Right lobe of liver (tissue), 6 donors: ENCODE results near the gene TMEM218. TPM values are rescaled to one million over a fixed set of nuclear protein-coding genes. Genes with fewer than 3 reads are reported as not detected.

ENCODE experiments used
- ATAC-seq, 4 donors: fragments of 200-7000 bp; cut with Tn5 transposase; one replicate each; pipeline ENCODE4 v1.9.1; 2020; ENCODE audit warnings: mild to moderate bottlenecking in 4 of 4, moderate library complexity in 4 of 4
- DNase-seq, 3 donors: peaks; one replicate each; pipeline ENCODE4 v3.0.0-alpha.2; 2020
- H3K27ac ChIP-seq, 3 donors: fragments of 200-600 bp; one replicate each; pipeline ENCODE4 v1.8.0; 2022
- H3K27me3 ChIP-seq, 2 donors: fragments of 200-600 bp; one replicate each; pipeline ENCODE4 v1.8.0; 2022
- H3K36me3 ChIP-seq, 4 donors: fragments of 200-600 bp; sonication (generic) in 1 of 4; one replicate each; pipeline versions ENCODE4 v1.5.1 to v1.8.0; 2017 to 2022; ENCODE audit warnings: control low read depth in 1 of 4
- H3K4me1 ChIP-seq, 4 donors: fragments of 200-600 bp; sonication (generic) in 1 of 4; one replicate each; pipeline versions ENCODE4 v1.5.1 to v1.8.0; 2017 to 2022; ENCODE audit warnings: control low read depth in 1 of 4
- H3K4me3 ChIP-seq, 3 donors: fragments of 200-600 bp; one replicate each; pipeline ENCODE4 v1.8.0; 2022
- H3K9me3 ChIP-seq, 4 donors: fragments of 200-600 bp; sonication (generic) in 1 of 4; one replicate each; pipeline versions ENCODE4 v1.5.1 to v1.8.0; 2017 to 2022; ENCODE audit warnings: control low read depth in 1 of 4
- CTCF ChIP-seq, 4 donors: fragments of 200-600 bp in 3 of 4; fragments of 450-650 bp in 1 of 4; IDR thresholded peaks; one replicate each; pipeline versions ENCODE4 v1.5.1 to v1.8.0; 2016 to 2022; ENCODE audit warnings: antibody characterized with exemption in 4 of 4, mild to moderate bottlenecking in 2 of 4
- POLR2A ChIP-seq: fragments of 450-650 bp; IDR thresholded peaks from one replicate; pipeline ENCODE4 v1.6.1; 2017; ENCODE audit warnings: antibody characterized with exemption, mild to moderate bottlenecking
- WGBS: methylation state at CpG from one replicate; pipeline ENCODE4 v1.1.6; 2018; ENCODE audit warnings: low coverage, low lambda C conversion rate; ENCODE audit not compliant: insufficient coverage; ENCODE audit errors: missing lambda C conversion rate; 5-methylcytosine and 5-hydroxymethylcytosine counted together
- intact Hi-C, 2 donors: fragments of 100-400 bp; cut with DNase I; formaldehyde crosslinking; loops; one replicate each; pipeline versions ENCODE4 v1.11.2 to v1.14.1; 2022
- total RNA-seq, 6 experiments: library from RNA; depleted of rRNA in 2 of 6; stranded (reverse); fragments of >200 nt in 2 of 6; fragmentation: NEBNext Ultra II Directional in 3 of 6; extraction: Animal tissue kit (Norgen Biotek cat#: 25700) in 3 of 6; gene quantifications; one replicate each; pipeline versions ENCODE4 v1.1.0 to v1.2.4, GENCODE V29; 2016 to 2023
- donor health status: DM: no; HTN: yes; CAD: no.
- donor health status: DM: no; HTN: no; CAD: no.
- donor health status: DM: no; HTN: no; CAD: no.
- donor health status: DM: no; HTN: yes; CAD: no.
- donor health status: DM: no; HTN: yes; CAD: no.

The TMEM218 gene
- total RNA-seq, 6 experiments from 2014 or later, result 7.4 to 13.5 (median 10.5) TPM

GRCh38 chr11:125108469-125108868 is 3.0 kb downstream of the TMEM218 start:
- Histone ChIP-seq H3K4me1 (peaks cover 0 to 4% (median 2%) of the 10 kb centered on the region in 4 donors), H3K36me3 (no peaks in the 10 kb centered on the region), H3K4me3 (no peak overlapping the region), H3K9me3 (no peaks in the 10 kb centered on the region), H3K27me3 (no peaks in the 10 kb centered on the region), H3K27ac (no peak overlapping the region)
- no peak for ATAC-seq
- TF ChIP-seq CTCF (IDR thresholded peaks at IDR 0.05) (no peak), POLR2A (no peak)
- no peak for DNase-seq
- intact Hi-C loops, result no loop called here
- 77% methylated on average over 3 of the region's 3 CpGs for WGBS

DNA sequence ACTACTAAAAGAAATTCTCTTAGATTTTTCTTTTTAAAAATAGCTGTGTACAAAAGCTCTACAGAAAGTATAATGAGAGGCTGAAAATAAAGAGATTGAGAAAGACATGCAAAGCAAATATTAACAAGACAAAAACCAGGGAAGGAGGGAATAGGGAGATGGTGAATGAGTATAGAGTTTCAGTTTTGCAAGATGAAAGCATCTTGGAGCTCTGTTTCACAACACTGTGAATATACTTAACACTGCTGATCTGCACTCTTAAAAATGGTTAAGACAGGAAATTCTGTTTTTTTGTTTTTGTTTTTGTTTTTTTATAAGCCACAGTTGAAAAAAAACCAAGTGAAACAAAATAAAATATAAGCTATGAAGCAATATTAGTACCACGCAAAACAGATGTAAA is 5.5 kb downstream of the TMEM218 start:
- WGBS, result 79% methylated on average over 1 of the region's 1 CpG
- H3K9me3 ChIP-seq, result no peaks in the 10 kb centered on the region
- TF ChIP-seq POLR2A (no peak), CTCF (IDR thresholded peaks at IDR 0.05) (no peak)
- H3K36me3 ChIP-seq, result no peaks in the 10 kb centered on the region
- peaks cover 0 to 4% (median 0%) of the 10 kb centered on the region in 4 donors for H3K4me1 ChIP-seq
- DNase-seq, result no peak
- no peaks in the 10 kb centered on the region for H3K27me3 ChIP-seq
- H3K27ac ChIP-seq, result no peak overlapping the region
- no peak overlapping the region for H3K4me3 ChIP-seq
- intact Hi-C loops, result no loop called here
- ATAC-seq, result peak in 1 of 4 donors; percentile 34

DNA sequence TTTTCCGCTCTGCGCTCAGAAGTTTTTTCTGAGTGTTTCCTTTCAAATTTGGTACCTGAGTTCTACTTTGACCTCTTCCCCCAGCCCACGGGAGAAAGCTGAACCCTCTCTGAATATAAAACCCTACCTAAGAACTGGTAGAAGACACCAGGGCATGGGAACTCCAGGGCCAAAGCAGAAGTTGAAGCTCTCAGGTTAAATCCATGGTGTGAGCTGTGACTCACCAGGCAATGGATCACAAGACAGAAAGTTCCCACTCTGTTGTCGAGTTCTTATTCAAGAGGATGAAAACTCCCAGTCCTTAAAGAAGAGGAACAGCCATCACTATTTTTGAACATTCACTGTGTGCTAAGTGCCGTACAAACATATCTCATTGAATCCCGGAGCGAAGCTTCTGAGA is 8.9 kb downstream of the TMEM218 start:
- H3K27me3 ChIP-seq, result no peaks in the 10 kb centered on the region
- 87% methylated on average over 5 of the region's 7 CpGs for WGBS
- no peak for DNase-seq
- H3K9me3 ChIP-seq, result no peaks in the 10 kb centered on the region
- H3K4me3 ChIP-seq, result no peak overlapping the region
- TF ChIP-seq POLR2A, result no peak
- no peak for TF ChIP-seq CTCF (IDR thresholded peaks at IDR 0.05)
- intact Hi-C loops, result no loop called here
- no peak overlapping the region for H3K27ac ChIP-seq
- peaks cover 0 to 3% (median under 1%) of the 10 kb centered on the region in 4 donors for H3K36me3 ChIP-seq
- peak in 3 of 4 donors; percentile 27 to 59 (median 46) for ATAC-seq
- H3K4me1 ChIP-seq, result no peaks in the 10 kb centered on the region

- ATAC-seq, result no peak
- no peak overlapping the region for H3K27ac ChIP-seq
Measured at GRCh38 chr11:125102025-125102424, 9.4 kb downstream of the TMEM218 start.

More at GRCh38 chr11:125102025-125102424, 9.4 kb downstream of the TMEM218 start:
- Histone ChIP-seq H3K4me1 (no peaks in the 10 kb centered on the region), H3K27me3 (no peaks in the 10 kb centered on the region), H3K36me3 (peaks cover 0 to 6% (median 3%) of the 10 kb centered on the region in 4 donors), H3K4me3 (no peak overlapping the region), H3K9me3 (no peaks in the 10 kb centered on the region)
- 94% methylated on average over 13 of the region's 19 CpGs for WGBS
- intact Hi-C loops, result no loop called here
- no peak for DNase-seq
- TF ChIP-seq POLR2A (no peak), CTCF (IDR thresholded peaks at IDR 0.05) (no peak)
